ENCODE data around the gene PTPRK.

Gene PTPRK

GRCh38 chr6:128244751-128245405 lies 275.5 kb downstream of the PTPRK start:
- DNase-seq (ENCODE audit: low spot score) = no peak

GRCh38 chr6:128242765-128243403 lies 277.5 kb downstream of the PTPRK start:
- peak; percentile 49 for DNase-seq (ENCODE audit: low spot score)

GRCh38 chr6:128241216-128241615 lies 279.2 kb downstream of the PTPRK start:
- no peak for DNase-seq (ENCODE audit: low spot score)

- DNase-seq (ENCODE audit: low spot score) = no peak
These were observed 280.4 kb downstream of the PTPRK start for GRCh38 chr6:128240024-128240428.

- no peak for DNase-seq (ENCODE audit: low spot score)
These were observed 281.3 kb downstream of the PTPRK start for GRCh38 chr6:128239146-128239545.

- no peak for DNase-seq (ENCODE audit: low spot score)
These were observed 282.2 kb downstream of the PTPRK start for GRCh38 chr6:128238225-128238624.

- no peak for DNase-seq (ENCODE audit: low spot score)
These were observed 284.8 kb downstream of the PTPRK start for GRCh38 chr6:128235556-128235955.

- no peak for DNase-seq (ENCODE audit: low spot score)
These were observed 286.9 kb downstream of the PTPRK start for GRCh38 chr6:128233531-128233930.

- no peak for DNase-seq (ENCODE audit: low spot score)
These were observed 290.0 kb downstream of the PTPRK start for GRCh38 chr6:128230267-128230989.

GRCh38 chr6:128225612-128226011 lies 294.8 kb downstream of the PTPRK start:
- DNase-seq (ENCODE audit: low spot score) = no peak

GRCh38 chr6:128216917-128217316 lies 303.5 kb downstream of the PTPRK start:
- DNase-seq (ENCODE audit: low spot score) = no peak

- DNase-seq (ENCODE audit: low spot score) = peak; percentile 37
These were observed 310.6 kb downstream of the PTPRK start for GRCh38 chr6:128209771-128210170.

GRCh38 chr6:128208851-128209580 lies 311.4 kb downstream of the PTPRK start:
- DNase-seq (ENCODE audit: low spot score) = peak; percentile 51

- peak; percentile 4 for DNase-seq (ENCODE audit: low spot score)
These were observed 312.3 kb downstream of the PTPRK start for GRCh38 chr6:128208078-128208477.

- DNase-seq (ENCODE audit: low spot score) = no peak
These were observed 313.6 kb downstream of the PTPRK start for GRCh38 chr6:128206610-128207426.

GRCh38 chr6:128204616-128205015 lies 315.8 kb downstream of the PTPRK start:
- DNase-seq (ENCODE audit: low spot score) = no peak

GRCh38 chr6:128202169-128202765 lies 318.1 kb downstream of the PTPRK start:
- no peak for DNase-seq (ENCODE audit: low spot score)

- DNase-seq (ENCODE audit: low spot score) = no peak
These were observed 319.6 kb downstream of the PTPRK start for GRCh38 chr6:128200789-128201188.

- no peak for DNase-seq (ENCODE audit: low spot score)
These were observed 320.9 kb downstream of the PTPRK start for GRCh38 chr6:128199461-128199860.

- no peak for DNase-seq (ENCODE audit: low spot score)
These were observed 327.4 kb downstream of the PTPRK start for GRCh38 chr6:128192972-128193371.

GRCh38 chr6:128188678-128189077 lies 331.7 kb downstream of the PTPRK start:
- DNase-seq (ENCODE audit: low spot score) = no peak

Data from AG08395 (cell line).